ENCODE results near the gene SURF1. TPM values are rescaled to one million over a fixed set of nuclear protein-coding genes. Genes with fewer than 3 reads are reported as not detected.
A peak's percentile ranks its signal among the peaks of the same experiment; 100 is the strongest.

Gene SURF1
- total RNA-seq, 1 experiment from 2014 or later: 71.7 TPM

DNA sequence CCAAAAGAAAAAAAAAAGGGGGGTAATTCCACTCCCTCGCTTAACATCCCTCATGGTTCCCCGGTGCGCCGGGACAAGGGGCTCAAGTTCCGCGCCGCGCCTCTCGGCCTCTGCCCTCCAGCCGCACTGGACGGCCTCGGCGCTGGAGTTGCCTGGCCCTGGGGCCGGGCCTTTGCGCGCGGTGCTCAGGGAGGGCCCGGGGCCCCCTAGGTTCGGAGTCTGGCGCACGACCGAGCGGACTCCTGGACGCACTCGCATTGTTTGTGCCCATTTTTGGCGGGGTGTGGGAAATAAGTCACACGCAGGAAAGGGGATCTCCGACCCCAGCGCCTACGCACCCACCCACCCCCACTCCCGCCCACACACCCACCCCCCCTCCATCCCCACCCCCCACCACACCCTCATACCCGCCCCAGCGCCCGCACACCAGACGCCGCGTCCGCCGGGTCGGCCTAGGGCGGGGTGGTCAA lies 8.7 kb downstream of the SURF1 start:
- DNase-seq (ENCODE audit: low read depth, low spot score) (no peak), ATAC-seq (peak; percentile 56)
- Histone ChIP-seq H3K4me1 (ENCODE audit: control insufficient read depth in 1 of 2, insufficient read depth in 2 of 2, low read length in 2 of 2) (peaks cover 12 to 22% of the 10 kb centered on the region in 2 experiments; a peak in 3 of 4 replicates), H3K4me2 (ENCODE audit: low read length) (peak overlapping the region; percentile 98), H3K27me3 (ENCODE audit: insufficient read depth, low read length) (no peaks in the 10 kb centered on the region), H2AFZ (ENCODE audit: low read depth, low read length, poor library complexity, severe bottlenecking) (no peak overlapping the region), H3K79me2 (ENCODE audit: insufficient read depth, low read length) (peaks cover 58% of the 10 kb centered on the region), H3K9me2 (ENCODE audit: insufficient read depth) (no peaks in the 10 kb centered on the region), H3K9ac (ENCODE audit: low read length) (peak overlapping the region; percentile 100), H3K9me3 (ENCODE audit: control insufficient read depth in 1 of 2, insufficient read depth in 1 of 2, low read depth in 1 of 2, low read length in 2 of 2) (no peaks in the 10 kb centered on the region), H4K20me1 (ENCODE audit: insufficient read depth) (peaks cover 10% of the 10 kb centered on the region; the same call in 1 of the 2 replicates), H3K27ac (ENCODE audit: low read depth, low read length) (peak overlapping the region; percentile 96), H3K4me3 (replicated peaks in 1 of 2; ENCODE audit: low read depth in 1 of 2, low read length in 2 of 2) (peak overlapping the region; percentile 89 to 100), H3K36me3 (ENCODE audit: control insufficient read depth in 1 of 2, insufficient read depth in 2 of 2, low read length in 2 of 2) (peaks cover 47 to 67% of the 10 kb centered on the region in 2 experiments)
- ChIA-PET POLR2A (interaction anchor here (0.6 to 1.9 kb wide), 14 partner anchors 8 to 1295 kb away, joined by 3 to 15 read pairs (median 4); partner anchors contain the start of genes CACFD1, GTF3C5, REXO4 and SURF1), CTCF (interaction anchor here (1.0 to 1.2 kb wide), 2 partner anchors 159 to 162 kb away, joined by 6 read pairs; no protein-coding TSS in a partner anchor), RAD21 (ENCODE audit: low non-redundant PET in 1 of 2, low total read pairs in 2 of 2, uncharacterized antibody in 2 of 2, unreplicated experiment in 2 of 2) (no interaction called here)
- intact Hi-C loops (cut with micrococcal nuclease): no loop called here
- BruUV-seq (replicated peaks): no TSS peak
- TF ChIP-seq EZH2phosphoT487 (IDR thresholded peaks at IDR 0.05; ENCODE audit: borderline replicate concordance) (no peak), SRF (IDR thresholded peaks at IDR 0.05; ENCODE audit: low read depth) (no peak), ZBTB33 (IDR thresholded peaks at IDR 0.05; ENCODE audit: extremely low read depth, insufficient replicate concordance, low read length) (no peak), ZFX (IDR thresholded peaks at IDR 0.05) (peak; percentile 84; the same call in 1 of the 2 replicates), RAD21 (IDR thresholded peaks at IDR 0.05; ENCODE audit: low read depth) (no peak), POLR2A (IDR thresholded peaks at IDR 0.05; ENCODE audit: borderline replicate concordance, extremely low read depth, insufficient read depth, insufficient read length) (no peak), CEBPB (IDR thresholded peaks at IDR 0.05; ENCODE audit: low read depth) (no peak)
- TF ChIP-seq, protein P1, sequence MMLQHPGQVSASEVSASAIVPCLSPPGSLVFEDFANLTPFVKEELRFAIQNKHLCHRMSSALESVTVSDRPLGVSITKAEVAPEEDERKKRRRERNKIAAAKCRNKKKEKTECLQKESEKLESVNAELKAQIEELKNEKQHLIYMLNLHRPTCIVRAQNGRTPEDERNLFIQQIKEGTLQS (IDR thresholded peaks at IDR 0.05): no peak
- TF ChIP-seq, protein P2, sequence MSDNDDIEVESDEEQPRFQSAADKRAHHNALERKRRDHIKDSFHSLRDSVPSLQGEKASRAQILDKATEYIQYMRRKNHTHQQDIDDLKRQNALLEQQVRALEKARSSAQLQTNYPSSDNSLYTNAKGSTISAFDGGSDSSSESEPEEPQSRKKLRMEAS (IDR thresholded peaks at IDR 0.05): no peak

Data from HCT116 (cell line).